ENCODE results near the gene GMDS.

GRCh38 chr6:2054516-2055067 lies 190.8 kb downstream of the GMDS start:
- TF ChIP-seq SNAI2 (CRISPR knock-in tag; IDR thresholded peaks at IDR 0.05) (no peak), ZC3H10 (CRISPR knock-in tag; IDR thresholded peaks at IDR 0.05) (no peak), ARNTL (CRISPR knock-in tag; IDR thresholded peaks at IDR 0.05; ENCODE audit: borderline replicate concordance, low read depth) (no peak), ZNF565 (CRISPR knock-in tag; conservative IDR thresholded peaks at IDR 0.05; ENCODE audit: low read depth) (no peak), ZFP3 (CRISPR knock-in tag; IDR thresholded peaks at IDR 0.05) (no peak), CREB5 (CRISPR knock-in tag; IDR thresholded peaks at IDR 0.05; ENCODE audit: low read depth) (no peak), ISL1 (CRISPR knock-in tag; IDR thresholded peaks at IDR 0.05) (no peak)

Measured in SK-N-SH treated with all-trans-retinoic acid at 6 μM for 48 hours (cell line).